ENCODE data around the gene RPL35. TPM values are rescaled to one million over a fixed set of nuclear protein-coding genes. Genes with fewer than 3 reads are reported as not detected.
A peak's percentile ranks its signal among the peaks of the same experiment; 100 is the strongest.

Gene RPL35
- total RNA-seq, 1 donor: 1,644 TPM

GRCh38 chr9:124880501-124880900 lies 18.7 kb upstream of the RPL35 start:
- no peaks in the 10 kb centered on the region for H3K27me3 ChIP-seq (ENCODE audit: insufficient read depth, low read length)
- no peak overlapping the region for H2AFZ ChIP-seq (ENCODE audit: low read length)
- H3K36me3 ChIP-seq (ENCODE audit: insufficient read depth, low read length): peaks cover 60% of the 10 kb centered on the region
- peaks cover 14% of the 10 kb centered on the region for H3K79me2 ChIP-seq (ENCODE audit: insufficient read depth, low read length)
- DNase-seq (ENCODE audit: insufficient read length, low spot score, missing footprints): peak; percentile 18
- H3K4me2 ChIP-seq (ENCODE audit: insufficient read depth, low read length): no peak overlapping the region
- no peak overlapping the region for H3K27ac ChIP-seq (ENCODE audit: low read depth, low read length)
- no peak overlapping the region for H3K4me3 ChIP-seq (ENCODE audit: insufficient read depth, low read length)
- peaks cover 33% of the 10 kb centered on the region for H4K20me1 ChIP-seq (ENCODE audit: insufficient read depth, low read length)
- peaks cover 9% of the 10 kb centered on the region for H3K4me1 ChIP-seq (ENCODE audit: insufficient read depth, low read length)
- no peaks in the 10 kb centered on the region for H3K9me3 ChIP-seq (ENCODE audit: low read depth, low read length)
- TF ChIP-seq CTCF (IDR thresholded peaks at IDR 0.05; ENCODE audit: extremely low read depth, low read depth, low read length): no peak

GRCh38 chr9:124879226-124879625 lies 17.5 kb upstream of the RPL35 start:
- H2AFZ ChIP-seq (ENCODE audit: low read length): no peak overlapping the region
- H3K36me3 ChIP-seq (ENCODE audit: insufficient read depth, low read length): peaks cover 68% of the 10 kb centered on the region
- H3K4me2 ChIP-seq (ENCODE audit: insufficient read depth, low read length): no peak overlapping the region
- TF ChIP-seq CTCF (IDR thresholded peaks at IDR 0.05; ENCODE audit: extremely low read depth, low read depth, low read length): no peak
- no peaks in the 10 kb centered on the region for H3K27me3 ChIP-seq (ENCODE audit: insufficient read depth, low read length)
- DNase-seq (ENCODE audit: insufficient read length, low spot score, missing footprints): no peak
- no peak overlapping the region for H3K27ac ChIP-seq (ENCODE audit: low read depth, low read length)
- H4K20me1 ChIP-seq (ENCODE audit: insufficient read depth, low read length): peaks cover 40% of the 10 kb centered on the region
- no peaks in the 10 kb centered on the region for H3K9me3 ChIP-seq (ENCODE audit: low read depth, low read length)
- H3K4me3 ChIP-seq (ENCODE audit: insufficient read depth, low read length): no peak overlapping the region
- peaks cover 4% of the 10 kb centered on the region for H3K4me1 ChIP-seq (ENCODE audit: insufficient read depth, low read length)
- peaks cover 27% of the 10 kb centered on the region for H3K79me2 ChIP-seq (ENCODE audit: insufficient read depth, low read length)

GRCh38 chr9:124878518-124878917 lies 16.8 kb upstream of the RPL35 start:
- H3K4me2 ChIP-seq (ENCODE audit: insufficient read depth, low read length): no peak overlapping the region
- H3K27ac ChIP-seq (ENCODE audit: low read depth, low read length): no peak overlapping the region
- peaks cover 34% of the 10 kb centered on the region for H3K79me2 ChIP-seq (ENCODE audit: insufficient read depth, low read length)
- peaks cover 46% of the 10 kb centered on the region for H4K20me1 ChIP-seq (ENCODE audit: insufficient read depth, low read length)
- H3K4me1 ChIP-seq (ENCODE audit: insufficient read depth, low read length): peaks cover 3% of the 10 kb centered on the region
- no peaks in the 10 kb centered on the region for H3K9me3 ChIP-seq (ENCODE audit: low read depth, low read length)
- no peak overlapping the region for H3K4me3 ChIP-seq (ENCODE audit: insufficient read depth, low read length)
- TF ChIP-seq CTCF (IDR thresholded peaks at IDR 0.05; ENCODE audit: extremely low read depth, low read depth, low read length): no peak
- no peak overlapping the region for H2AFZ ChIP-seq (ENCODE audit: low read length)
- no peaks in the 10 kb centered on the region for H3K27me3 ChIP-seq (ENCODE audit: insufficient read depth, low read length)
- peaks cover 75% of the 10 kb centered on the region for H3K36me3 ChIP-seq (ENCODE audit: insufficient read depth, low read length)
- DNase-seq (ENCODE audit: insufficient read length, low spot score, missing footprints): peak; percentile 35

GRCh38 chr9:124878021-124878420 lies 16.3 kb upstream of the RPL35 start:
- peaks cover 80% of the 10 kb centered on the region for H3K36me3 ChIP-seq (ENCODE audit: insufficient read depth, low read length)
- peaks cover 39% of the 10 kb centered on the region for H3K79me2 ChIP-seq (ENCODE audit: insufficient read depth, low read length)
- peak; percentile 82 for DNase-seq (ENCODE audit: insufficient read length, low spot score, missing footprints)
- no peaks in the 10 kb centered on the region for H3K9me3 ChIP-seq (ENCODE audit: low read depth, low read length)
- peaks cover 51% of the 10 kb centered on the region for H4K20me1 ChIP-seq (ENCODE audit: insufficient read depth, low read length)
- no peak for TF ChIP-seq CTCF (IDR thresholded peaks at IDR 0.05; ENCODE audit: extremely low read depth, low read depth, low read length)
- H3K4me1 ChIP-seq (ENCODE audit: insufficient read depth, low read length): peaks cover 3% of the 10 kb centered on the region
- H2AFZ ChIP-seq (ENCODE audit: low read length): no peak overlapping the region
- no peak overlapping the region for H3K4me3 ChIP-seq (ENCODE audit: insufficient read depth, low read length)
- no peaks in the 10 kb centered on the region for H3K27me3 ChIP-seq (ENCODE audit: insufficient read depth, low read length)
- peak overlapping the region; percentile 37 for H3K27ac ChIP-seq (ENCODE audit: low read depth, low read length)
- H3K4me2 ChIP-seq (ENCODE audit: insufficient read depth, low read length): no peak overlapping the region

Data from osteoblast (primary cell).